Measurements from ENCODE around the gene ANKRD17.
A peak's percentile ranks its signal among the peaks of the same experiment; 100 is the strongest.
"Not testable (repeated sequence)": the region's sequence is repeated elsewhere in the genome, so short reads cannot be mapped to it uniquely, and the experiment has no call there.

The ANKRD17 gene

GRCh38 chr4:73203976-73204375 lies 54.6 kb downstream of the ANKRD17 start:
- not testable (repeated sequence) for DNase-seq

- no peak for DNase-seq
Measured at GRCh38 chr4:73197220-73197619, 61.4 kb downstream of the ANKRD17 start.

GRCh38 chr4:73194064-73194463 lies 64.5 kb downstream of the ANKRD17 start:
- DNase-seq = no peak

- no peak for DNase-seq
Measured at GRCh38 chr4:73193659-73194058, 64.9 kb downstream of the ANKRD17 start.

- no peak for DNase-seq
Measured at GRCh38 chr4:73193155-73193554, 65.4 kb downstream of the ANKRD17 start.

GRCh38 chr4:73189274-73189810 lies 69.3 kb downstream of the ANKRD17 start:
- DNase-seq = no peak

- DNase-seq = no peak
Measured at GRCh38 chr4:73187325-73187724, 71.3 kb downstream of the ANKRD17 start.

- DNase-seq = no peak
Measured at GRCh38 chr4:73185903-73186302, 72.7 kb downstream of the ANKRD17 start.

- DNase-seq = no peak
Measured at GRCh38 chr4:73181231-73181630, 77.4 kb downstream of the ANKRD17 start.

- peak in 1 of 5 experiments; percentile 33 for DNase-seq
Measured at GRCh38 chr4:73178389-73178788, 80.2 kb downstream of the ANKRD17 start.

- no peak for DNase-seq
Measured at GRCh38 chr4:73172161-73172560, 86.4 kb downstream of the ANKRD17 start.

- no peak for DNase-seq
Measured at GRCh38 chr4:73170518-73171198, 87.9 kb downstream of the ANKRD17 start.

GRCh38 chr4:73166212-73166611 lies 92.4 kb downstream of the ANKRD17 start:
- DNase-seq = no peak

GRCh38 chr4:73161527-73162185 lies 96.9 kb downstream of the ANKRD17 start:
- DNase-seq = no peak

GRCh38 chr4:73156394-73156793 lies 102.2 kb downstream of the ANKRD17 start:
- DNase-seq = no peak

- DNase-seq = no peak
Measured at GRCh38 chr4:73152893-73153292, 105.7 kb downstream of the ANKRD17 start.

- no peak for DNase-seq
Measured at GRCh38 chr4:73142995-73143547, 115.5 kb downstream of the ANKRD17 start.

- DNase-seq = no peak
Measured at GRCh38 chr4:73139991-73140390, 118.6 kb downstream of the ANKRD17 start.

- DNase-seq = no peak
Measured at GRCh38 chr4:73139245-73139644, 119.4 kb downstream of the ANKRD17 start.

- DNase-seq = no peak
Measured at GRCh38 chr4:73137121-73137520, 121.5 kb downstream of the ANKRD17 start.

GRCh38 chr4:73133784-73134183 lies 124.8 kb downstream of the ANKRD17 start:
- DNase-seq = no peak

- no peak for DNase-seq
Measured at GRCh38 chr4:73131281-73131680, 127.3 kb downstream of the ANKRD17 start.

GRCh38 chr4:73129319-73129718 lies 129.3 kb downstream of the ANKRD17 start:
- no peak for DNase-seq
